ENCODE measurements around the gene TMEM86B.

Gene TMEM86B

DNA sequence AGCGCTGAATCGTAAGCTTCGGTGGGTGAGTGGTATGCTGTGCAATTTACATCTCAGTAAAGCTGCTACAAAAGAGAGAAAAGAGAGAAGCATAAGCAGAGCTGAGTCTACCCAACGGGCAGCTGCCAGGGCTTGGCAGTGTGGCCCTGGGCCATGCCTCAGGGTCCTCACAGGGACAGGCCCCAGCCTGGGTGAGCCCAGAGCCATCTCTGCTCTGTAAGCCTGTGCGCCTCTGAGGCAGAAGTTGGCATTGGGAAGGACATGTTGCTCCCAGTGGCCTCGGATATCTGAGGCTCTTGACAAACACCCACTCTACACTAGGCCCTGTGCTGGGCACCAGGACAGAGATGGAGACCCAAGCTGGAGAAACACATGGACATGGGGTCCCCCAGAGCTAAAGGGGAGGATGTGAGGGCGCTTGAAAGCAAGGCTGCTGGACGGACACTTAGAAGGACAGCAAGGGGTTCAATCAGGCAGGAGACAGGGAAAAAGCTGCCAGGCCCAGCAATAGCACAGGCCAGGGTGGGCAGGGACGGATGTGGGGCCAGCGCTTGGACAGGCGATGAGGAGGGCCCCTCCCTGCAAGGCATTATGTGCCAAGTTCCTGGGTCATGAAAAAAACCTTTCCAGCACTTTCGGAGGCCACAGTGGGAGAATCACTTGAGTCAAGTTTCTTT lies 15.6 kb upstream of the TMEM86B start:
- TF ChIP-seq, protein P1, sequence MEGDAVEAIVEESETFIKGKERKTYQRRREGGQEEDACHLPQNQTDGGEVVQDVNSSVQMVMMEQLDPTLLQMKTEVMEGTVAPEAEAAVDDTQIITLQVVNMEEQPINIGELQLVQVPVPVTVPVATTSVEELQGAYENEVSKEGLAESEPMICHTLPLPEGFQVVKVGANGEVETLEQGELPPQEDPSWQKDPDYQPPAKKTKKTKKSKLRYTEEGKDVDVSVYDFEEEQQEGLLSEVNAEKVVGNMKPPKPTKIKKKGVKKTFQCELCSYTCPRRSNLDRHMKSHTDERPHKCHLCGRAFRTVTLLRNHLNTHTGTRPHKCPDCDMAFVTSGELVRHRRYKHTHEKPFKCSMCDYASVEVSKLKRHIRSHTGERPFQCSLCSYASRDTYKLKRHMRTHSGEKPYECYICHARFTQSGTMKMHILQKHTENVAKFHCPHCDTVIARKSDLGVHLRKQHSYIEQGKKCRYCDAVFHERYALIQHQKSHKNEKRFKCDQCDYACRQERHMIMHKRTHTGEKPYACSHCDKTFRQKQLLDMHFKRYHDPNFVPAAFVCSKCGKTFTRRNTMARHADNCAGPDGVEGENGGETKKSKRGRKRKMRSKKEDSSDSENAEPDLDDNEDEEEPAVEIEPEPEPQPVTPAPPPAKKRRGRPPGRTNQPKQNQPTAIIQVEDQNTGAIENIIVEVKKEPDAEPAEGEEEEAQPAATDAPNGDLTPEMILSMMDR (conservative IDR thresholded peaks at IDR 0.05; ENCODE audit: low read depth, low read length): no peak
- no peaks in the 10 kb centered on the region for H3K27me3 ChIP-seq (ENCODE audit: insufficient read depth, low read depth)
- no peak overlapping the region for H3K27ac ChIP-seq
- no peak overlapping the region for H3K4me2 ChIP-seq
- no peak overlapping the region for H3K9ac ChIP-seq
- no peak overlapping the region for H2AFZ ChIP-seq (ENCODE audit: low read depth)
- no peaks in the 10 kb centered on the region; the same call in 1 of the 2 replicates for H3K36me3 ChIP-seq (ENCODE audit: insufficient read depth)
- H3K79me2 ChIP-seq (ENCODE audit: insufficient read depth, low read depth): peaks cover 15% of the 10 kb centered on the region; the same call in 1 of the 2 replicates
- H3K4me1 ChIP-seq (ENCODE audit: low read depth, poor library complexity, severe bottlenecking): peaks cover 4% of the 10 kb centered on the region
- no peaks in the 10 kb centered on the region; the same call in 1 of the 2 replicates for H4K20me1 ChIP-seq (ENCODE audit: insufficient read depth)
- no peak overlapping the region for H3K4me3 ChIP-seq (IDR thresholded peaks at IDR 0.05; ENCODE audit: insufficient read depth, low read depth, low read length)

DNA sequence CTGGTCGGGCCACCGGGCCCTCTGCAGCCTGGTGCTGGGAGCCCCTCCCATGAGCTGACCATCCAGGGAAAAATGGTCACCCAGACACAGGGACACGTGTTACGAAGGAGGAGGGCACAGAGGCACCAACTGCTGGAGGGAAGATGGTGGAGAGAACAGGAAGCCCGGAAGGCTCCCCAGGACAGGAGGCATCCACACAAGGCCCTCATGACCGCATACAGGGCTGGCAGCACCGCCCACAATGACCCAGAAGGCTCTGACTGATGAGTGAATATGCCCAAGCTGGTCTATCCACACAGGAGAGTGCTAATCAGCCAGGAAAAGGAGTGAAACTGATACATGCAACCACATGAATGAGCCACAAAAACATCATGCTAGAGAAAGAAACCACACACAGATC lies 14.0 kb upstream of the TMEM86B start:
- Histone ChIP-seq H3K36me3 (ENCODE audit: insufficient read depth) (peaks cover 5% of the 10 kb centered on the region; the same call in 1 of the 2 replicates), H3K4me3 (IDR thresholded peaks at IDR 0.05; ENCODE audit: insufficient read depth, low read depth, low read length) (no peak overlapping the region), H3K79me2 (ENCODE audit: insufficient read depth, low read depth) (peaks cover 3% of the 10 kb centered on the region; the same call in 1 of the 2 replicates), H3K27ac (no peak overlapping the region), H3K27me3 (ENCODE audit: insufficient read depth, low read depth) (no peaks in the 10 kb centered on the region), H3K9ac (no peak overlapping the region), H3K4me1 (ENCODE audit: low read depth, poor library complexity, severe bottlenecking) (peaks cover 4% of the 10 kb centered on the region), H2AFZ (ENCODE audit: low read depth) (no peak overlapping the region), H4K20me1 (ENCODE audit: insufficient read depth) (no peaks in the 10 kb centered on the region), H3K4me2 (no peak overlapping the region)
- TF ChIP-seq, protein P1 (conservative IDR thresholded peaks at IDR 0.05; ENCODE audit: low read depth, low read length): no peak

DNA sequence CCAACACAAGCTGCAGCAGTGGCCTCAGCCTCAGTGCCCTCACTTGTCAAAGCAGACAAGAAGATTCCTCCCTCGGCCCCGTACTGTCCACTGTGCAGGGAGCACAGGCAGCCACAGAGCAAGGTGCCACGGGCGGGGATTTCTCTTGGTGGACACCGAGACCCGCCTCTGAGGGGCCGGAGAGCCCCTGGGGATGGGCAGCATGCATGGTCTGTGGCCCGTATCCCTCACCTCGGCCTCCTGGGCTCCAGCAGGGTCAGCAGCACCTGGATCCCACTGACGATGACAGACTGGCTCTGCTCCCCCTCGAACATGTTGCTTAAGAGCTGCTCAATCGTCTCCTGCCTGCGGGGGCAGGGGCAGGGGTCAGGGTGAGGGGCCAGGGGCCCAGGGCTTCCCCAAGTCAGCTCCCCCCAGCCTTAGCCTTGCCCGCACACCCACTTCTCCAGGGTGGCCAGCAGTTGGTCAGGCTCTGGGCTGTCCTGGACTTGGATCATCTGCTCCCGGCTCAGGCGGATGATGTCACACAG lies 13.4 kb upstream of the TMEM86B start:
- no peak overlapping the region for H3K4me2 ChIP-seq
- TF ChIP-seq, protein P1 (conservative IDR thresholded peaks at IDR 0.05; ENCODE audit: low read depth, low read length): no peak
- H3K27ac ChIP-seq: no peak overlapping the region
- peaks cover 4% of the 10 kb centered on the region for H3K4me1 ChIP-seq (ENCODE audit: low read depth, poor library complexity, severe bottlenecking)
- H3K27me3 ChIP-seq (ENCODE audit: insufficient read depth, low read depth): no peaks in the 10 kb centered on the region
- no peak overlapping the region for H3K9ac ChIP-seq
- H2AFZ ChIP-seq (ENCODE audit: low read depth): no peak overlapping the region
- no peak overlapping the region for H3K4me3 ChIP-seq (IDR thresholded peaks at IDR 0.05; ENCODE audit: insufficient read depth, low read depth, low read length)
- H3K36me3 ChIP-seq (ENCODE audit: insufficient read depth): peaks cover 5% of the 10 kb centered on the region; the same call in 1 of the 2 replicates
- no peaks in the 10 kb centered on the region for H3K79me2 ChIP-seq (ENCODE audit: insufficient read depth, low read depth)
- no peaks in the 10 kb centered on the region for H4K20me1 ChIP-seq (ENCODE audit: insufficient read depth)

DNA sequence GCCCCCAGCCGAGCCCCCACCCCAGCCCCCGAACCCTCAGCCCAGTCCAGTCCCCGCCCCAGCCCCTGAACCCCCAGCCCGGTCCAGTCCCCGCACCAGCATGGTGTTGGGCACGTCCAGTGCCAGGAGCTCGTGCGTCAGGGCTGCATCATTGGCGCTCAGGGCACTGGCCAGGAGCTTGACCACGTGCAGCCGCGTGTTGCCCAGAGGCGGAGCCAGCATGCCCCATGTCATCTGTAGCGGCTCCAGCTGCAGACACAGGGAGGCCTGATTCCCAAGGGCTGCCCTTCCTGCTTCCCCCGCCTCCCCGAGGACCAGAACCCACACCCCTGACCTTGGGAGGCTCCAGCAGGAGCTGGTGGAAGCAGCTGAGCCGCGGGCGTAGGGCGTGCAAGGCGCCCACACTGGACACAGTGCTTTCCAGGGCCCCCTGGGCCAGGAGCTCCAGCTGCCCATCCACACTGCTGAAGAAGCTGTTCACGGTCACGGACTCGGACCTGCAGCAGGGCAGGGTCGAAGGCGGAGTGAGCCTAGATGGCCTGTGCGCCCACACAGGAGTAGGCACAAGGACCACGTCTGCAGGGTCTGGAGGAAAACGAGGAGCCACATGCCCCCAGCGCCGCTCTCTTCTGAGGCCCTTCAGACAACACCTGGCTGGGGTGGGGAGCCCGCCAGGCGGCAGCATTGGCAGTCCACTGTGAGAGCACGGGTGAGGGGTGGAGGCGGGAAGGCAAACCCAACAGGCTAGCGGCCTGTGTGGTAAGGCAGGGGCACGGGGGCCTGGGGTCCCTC lies 12.8 kb upstream of the TMEM86B start:
- H3K9ac ChIP-seq: no peak overlapping the region
- H3K4me1 ChIP-seq (ENCODE audit: low read depth, poor library complexity, severe bottlenecking): peaks cover 4% of the 10 kb centered on the region
- H2AFZ ChIP-seq (ENCODE audit: low read depth): no peak overlapping the region
- TF ChIP-seq, protein P1 (conservative IDR thresholded peaks at IDR 0.05; ENCODE audit: low read depth, low read length): no peak
- H3K4me3 ChIP-seq (IDR thresholded peaks at IDR 0.05; ENCODE audit: insufficient read depth, low read depth, low read length): no peak overlapping the region
- H3K27me3 ChIP-seq (ENCODE audit: insufficient read depth, low read depth): no peaks in the 10 kb centered on the region
- H4K20me1 ChIP-seq (ENCODE audit: insufficient read depth): no peaks in the 10 kb centered on the region
- no peak overlapping the region for H3K4me2 ChIP-seq
- no peaks in the 10 kb centered on the region for H3K79me2 ChIP-seq (ENCODE audit: insufficient read depth, low read depth)
- H3K36me3 ChIP-seq (ENCODE audit: insufficient read depth): peaks cover 6% of the 10 kb centered on the region; the same call in 1 of the 2 replicates
- H3K27ac ChIP-seq: no peak overlapping the region

All from KMS-11 (cell line).